ENCODE measurements around the gene MYCN.

DNA sequence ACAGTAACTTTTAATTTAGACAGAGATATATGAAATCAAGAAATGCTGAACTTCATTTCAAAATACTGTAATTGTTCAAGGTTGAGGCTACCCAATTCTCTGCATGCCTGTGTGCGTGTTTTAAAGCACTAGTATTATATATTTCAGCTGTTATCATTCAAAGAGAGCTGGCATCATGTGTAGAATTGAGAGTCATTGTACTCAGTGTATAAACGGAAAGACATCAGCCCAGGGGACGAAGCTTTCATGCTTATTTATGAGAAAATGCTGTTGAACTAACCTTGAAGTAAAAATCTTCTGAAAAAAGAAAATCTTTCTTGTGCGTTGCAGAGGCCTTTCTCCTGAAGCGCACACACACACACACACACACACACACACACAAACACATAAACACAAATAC, 48.4 kb downstream of the MYCN start:
- TF ChIP-seq, protein P1, sequence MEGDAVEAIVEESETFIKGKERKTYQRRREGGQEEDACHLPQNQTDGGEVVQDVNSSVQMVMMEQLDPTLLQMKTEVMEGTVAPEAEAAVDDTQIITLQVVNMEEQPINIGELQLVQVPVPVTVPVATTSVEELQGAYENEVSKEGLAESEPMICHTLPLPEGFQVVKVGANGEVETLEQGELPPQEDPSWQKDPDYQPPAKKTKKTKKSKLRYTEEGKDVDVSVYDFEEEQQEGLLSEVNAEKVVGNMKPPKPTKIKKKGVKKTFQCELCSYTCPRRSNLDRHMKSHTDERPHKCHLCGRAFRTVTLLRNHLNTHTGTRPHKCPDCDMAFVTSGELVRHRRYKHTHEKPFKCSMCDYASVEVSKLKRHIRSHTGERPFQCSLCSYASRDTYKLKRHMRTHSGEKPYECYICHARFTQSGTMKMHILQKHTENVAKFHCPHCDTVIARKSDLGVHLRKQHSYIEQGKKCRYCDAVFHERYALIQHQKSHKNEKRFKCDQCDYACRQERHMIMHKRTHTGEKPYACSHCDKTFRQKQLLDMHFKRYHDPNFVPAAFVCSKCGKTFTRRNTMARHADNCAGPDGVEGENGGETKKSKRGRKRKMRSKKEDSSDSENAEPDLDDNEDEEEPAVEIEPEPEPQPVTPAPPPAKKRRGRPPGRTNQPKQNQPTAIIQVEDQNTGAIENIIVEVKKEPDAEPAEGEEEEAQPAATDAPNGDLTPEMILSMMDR (IDR thresholded peaks at IDR 0.05): no peak
- TF ChIP-seq POLR2A (IDR thresholded peaks at IDR 0.05): no peak
